Measurements from ENCODE around the gene FASTKD3.

The FASTKD3 gene

GRCh38 chr5:7907612-7908011, 38.8 kb upstream of the FASTKD3 start:
- DNase-seq (ENCODE audit: low read depth): no peak
- no peak overlapping the region for H3K4me3 ChIP-seq (ENCODE audit: control insufficient read depth, low read depth, low read length)
- TF ChIP-seq CTCF (IDR thresholded peaks at IDR 0.05; ENCODE audit: control insufficient read depth, insufficient read depth, low read depth, low read length, missing control alignments): no peak

- no peak overlapping the region for H3K4me3 ChIP-seq (ENCODE audit: control insufficient read depth, low read depth, low read length)
- no peak for TF ChIP-seq CTCF (IDR thresholded peaks at IDR 0.05; ENCODE audit: control insufficient read depth, insufficient read depth, low read depth, low read length, missing control alignments)
- DNase-seq (ENCODE audit: low read depth): peak; percentile 33
Observed at GRCh38 chr5:7904170-7904569, 35.3 kb upstream of the FASTKD3 start.

- no peak overlapping the region for H3K4me3 ChIP-seq (ENCODE audit: control insufficient read depth, low read depth, low read length)
- no peak for TF ChIP-seq CTCF (IDR thresholded peaks at IDR 0.05; ENCODE audit: control insufficient read depth, insufficient read depth, low read depth, low read length, missing control alignments)
- no peak for DNase-seq (ENCODE audit: low read depth)
Observed at GRCh38 chr5:7902666-7903625, 34.1 kb upstream of the FASTKD3 start.

- no peak for DNase-seq (ENCODE audit: low read depth)
- TF ChIP-seq CTCF (IDR thresholded peaks at IDR 0.05; ENCODE audit: control insufficient read depth, insufficient read depth, low read depth, low read length, missing control alignments): no peak
- H3K4me3 ChIP-seq (ENCODE audit: control insufficient read depth, low read depth, low read length): no peak overlapping the region
Observed at GRCh38 chr5:7902201-7902600, 33.4 kb upstream of the FASTKD3 start.

- peak; percentile 60 for TF ChIP-seq CTCF (IDR thresholded peaks at IDR 0.05; ENCODE audit: control insufficient read depth, insufficient read depth, low read depth, low read length, missing control alignments)
- H3K4me3 ChIP-seq (ENCODE audit: control insufficient read depth, low read depth, low read length): no peak overlapping the region
- DNase-seq (ENCODE audit: low read depth): no peak
Observed at GRCh38 chr5:7897014-7897600, 28.3 kb upstream of the FASTKD3 start.

- no peak for DNase-seq (ENCODE audit: low read depth)
- no peak for TF ChIP-seq CTCF (IDR thresholded peaks at IDR 0.05; ENCODE audit: control insufficient read depth, insufficient read depth, low read depth, low read length, missing control alignments)
- H3K4me3 ChIP-seq (ENCODE audit: control insufficient read depth, low read depth, low read length): no peak overlapping the region
Observed at GRCh38 chr5:7894860-7895259, 26.0 kb upstream of the FASTKD3 start.
